Sigmoid colon (tissue), 7 donors: Measurements from ENCODE around the gene LRRC34. TPM values are rescaled to one million over a fixed set of nuclear protein-coding genes. Genes with fewer than 3 reads are reported as not detected.
A peak's percentile ranks its signal among the peaks of the same experiment; 100 is the strongest.

Experiments
- DNase-seq: peaks from one replicate; pipeline ENCODE4 v3.0.0-alpha.2; 2019
- H3K27ac ChIP-seq, 4 donors: fragments of 200-600 bp; sonication (generic); one replicate each; pipeline ENCODE4 v1.5.1; 2016 to 2019; ENCODE audit warnings: mild to moderate bottlenecking in 1 of 4
- H3K27me3 ChIP-seq, 3 donors: fragments of 200-600 bp; sonication (generic); one replicate each; pipeline ENCODE4 v1.5.1; 2019; ENCODE audit warnings: mild to moderate bottlenecking in 1 of 3
- H3K36me3 ChIP-seq, 4 donors: fragments of 200-600 bp; sonication (generic); one replicate each; pipeline ENCODE4 v1.5.1; 2016 to 2019
- H3K4me1 ChIP-seq, 4 donors: fragments of 200-600 bp; sonication (generic); one replicate each; pipeline ENCODE4 v1.5.1; 2017 to 2019
- H3K4me3 ChIP-seq, 4 donors: fragments of 200-600 bp; sonication (generic); one replicate each; pipeline ENCODE4 v1.5.1; 2017 to 2019; ENCODE audit warnings: mild to moderate bottlenecking in 2 of 4, moderate library complexity in 1 of 4
- H3K9me3 ChIP-seq, 4 donors: fragments of 200-600 bp in 3 of 4; sonication (generic) in 3 of 4; one replicate each; pipeline versions ENCODE4 v1.5.1 to v1.6.1; 2013 to 2019
- EP300 ChIP-seq, 4 donors: sonication (generic); formaldehyde crosslinking; IDR thresholded peaks; one replicate each; pipeline ENCODE4 v1.6.1; 2017; ENCODE audit warnings: antibody characterized with exemption in 4 of 4
- POLR2A ChIP-seq, 2 donors: fragments of 450-650 bp; IDR thresholded peaks; one replicate each; pipeline ENCODE4 v1.6.1; 2016; ENCODE audit warnings: antibody characterized with exemption in 2 of 2, mild to moderate bottlenecking in 2 of 2, moderate library complexity in 2 of 2
- POLR2AphosphoS5 ChIP-seq, 4 donors: sonication (generic); formaldehyde crosslinking; IDR thresholded peaks; one replicate each; pipeline ENCODE4 v1.6.1; 2017; ENCODE audit warnings: antibody characterized with exemption in 4 of 4
- WGBS, 2 donors: extraction: QIAGEN DNeasy Blood & Tissue Kit; methylation state at CpG; one replicate each; pipeline ENCODE4 v1.1.7; 2013; 5-methylcytosine and 5-hydroxymethylcytosine counted together
- intact Hi-C: fragments of 100-400 bp; cut with DNase I; formaldehyde crosslinking; loops from one replicate; pipeline ENCODE4 v1.15.1; 2023
- polyA plus RNA-seq, 3 donors: library from polyadenylated mRNA; stranded (reverse); fragments of 200-250 nt; gene quantifications; one replicate each; pipeline ENCODE4 v1.2.3, GENCODE V29; 2013
- total RNA-seq, 4 donors: library from RNA; depleted of rRNA; stranded (reverse); fragments of >200 nt; gene quantifications; one replicate each; pipeline ENCODE4 v1.1.0, GENCODE V29; 2016
- TF ChIP-seq, protein P1 (sequence below), 4 experiments: fragments of 450-650 bp in 3 of 4; fragments of 200-600 bp in 1 of 4; IDR thresholded peaks; one replicate each; pipeline ENCODE4 v1.5.1; 2016 to 2019; ENCODE audit warnings: antibody characterized with exemption in 4 of 4, mild to moderate bottlenecking in 3 of 4, moderate library complexity in 2 of 4
- donor health status: healthy with polysubstance abuse.
- donor health status: Bipolar disorder and iron deficiency.
- donor health status: healthy.

The LRRC34 gene
- total and polyA plus RNA-seq, 7 donors = 0.60 to 3.9 (median 1.4) TPM; not detected in 1

DNA sequence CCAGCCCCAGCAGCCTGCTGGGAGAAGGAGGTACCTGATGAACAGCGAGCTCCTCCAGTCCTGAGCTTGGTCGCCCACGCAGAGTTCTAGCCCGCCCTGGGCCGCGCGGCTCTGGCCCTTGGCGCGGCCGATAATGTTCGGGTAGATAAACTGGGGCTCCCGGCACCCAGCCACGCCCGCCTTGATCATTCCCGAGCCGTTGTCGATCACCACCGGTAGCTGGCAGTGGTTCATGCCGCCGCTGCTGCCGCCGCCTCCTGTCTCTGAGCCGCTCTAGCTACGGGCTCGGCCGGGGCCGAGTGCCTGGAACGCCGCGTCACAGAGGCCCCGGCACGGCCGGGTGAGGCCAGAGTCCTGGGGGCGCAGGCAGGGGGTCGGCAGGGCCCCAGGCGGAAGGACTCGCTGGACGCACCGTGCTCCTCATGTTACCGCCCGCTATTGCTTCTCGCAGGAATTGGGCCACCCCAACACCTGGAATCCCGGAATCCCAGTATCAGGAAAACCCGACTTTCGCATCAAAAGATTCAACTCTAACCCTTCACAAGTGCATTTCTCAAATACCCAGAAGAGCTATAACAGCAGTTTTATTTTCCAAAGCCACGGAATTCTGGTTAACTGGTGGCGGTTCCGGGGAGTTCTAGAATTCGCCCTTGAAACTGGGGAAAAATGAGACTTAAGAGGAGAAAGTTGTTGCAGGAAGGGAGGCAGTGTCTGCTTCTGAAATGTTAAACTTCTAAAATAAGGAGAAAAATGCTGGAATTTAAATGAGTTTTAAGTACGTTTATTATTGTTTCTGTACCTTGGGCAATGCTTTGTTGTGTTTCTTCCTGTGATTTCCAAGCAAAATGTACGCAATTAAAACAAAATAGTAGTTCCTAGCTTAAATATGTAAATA is 43.2 kb downstream of the LRRC34 start, which contains the start of gene ACTRT3:
TSS of gene ACTRT3 (minus strand) at position 275 of the 895 bp plus-strand sequence. CDS start at position 234, 41 bp downstream.
- no peaks in the 10 kb centered on the region for H3K27me3 ChIP-seq
- WGBS, 2 donors = 1 to 2% methylated on average over 51 of the region's 51 CpGs
- TF ChIP-seq, protein P1, sequence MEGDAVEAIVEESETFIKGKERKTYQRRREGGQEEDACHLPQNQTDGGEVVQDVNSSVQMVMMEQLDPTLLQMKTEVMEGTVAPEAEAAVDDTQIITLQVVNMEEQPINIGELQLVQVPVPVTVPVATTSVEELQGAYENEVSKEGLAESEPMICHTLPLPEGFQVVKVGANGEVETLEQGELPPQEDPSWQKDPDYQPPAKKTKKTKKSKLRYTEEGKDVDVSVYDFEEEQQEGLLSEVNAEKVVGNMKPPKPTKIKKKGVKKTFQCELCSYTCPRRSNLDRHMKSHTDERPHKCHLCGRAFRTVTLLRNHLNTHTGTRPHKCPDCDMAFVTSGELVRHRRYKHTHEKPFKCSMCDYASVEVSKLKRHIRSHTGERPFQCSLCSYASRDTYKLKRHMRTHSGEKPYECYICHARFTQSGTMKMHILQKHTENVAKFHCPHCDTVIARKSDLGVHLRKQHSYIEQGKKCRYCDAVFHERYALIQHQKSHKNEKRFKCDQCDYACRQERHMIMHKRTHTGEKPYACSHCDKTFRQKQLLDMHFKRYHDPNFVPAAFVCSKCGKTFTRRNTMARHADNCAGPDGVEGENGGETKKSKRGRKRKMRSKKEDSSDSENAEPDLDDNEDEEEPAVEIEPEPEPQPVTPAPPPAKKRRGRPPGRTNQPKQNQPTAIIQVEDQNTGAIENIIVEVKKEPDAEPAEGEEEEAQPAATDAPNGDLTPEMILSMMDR (IDR thresholded peaks at IDR 0.05) = no peak
- TF ChIP-seq POLR2A (IDR thresholded peaks at IDR 0.05) (peak; percentile 3 to 14), EP300 (IDR thresholded peaks at IDR 0.05) (no peak), POLR2AphosphoS5 (IDR thresholded peaks at IDR 0.05) (peak in 2 of 4 donors; percentile 28 to 53)
- intact Hi-C loops = loop anchor here (5.0 to 10.0 kb wide), 2 partner anchors 43 to 625 kb away; partner anchors contain the start of genes LRRC34 and LRRIQ4
- H3K36me3 ChIP-seq = peaks cover 0 to 4% (median under 1%) of the 10 kb centered on the region in 4 donors
- peak; percentile 79 for DNase-seq
- H3K9me3 ChIP-seq = no peaks in the 10 kb centered on the region
- H3K4me1 ChIP-seq = peaks cover 0 to 14% (median 8%) of the 10 kb centered on the region in 4 donors
- H3K27ac ChIP-seq = peak within 1 kb of the TSS; percentile 81 to 91 (median 91)
- peak within 1 kb of the TSS; percentile 49 to 79 (median 74) for H3K4me3 ChIP-seq

DNA sequence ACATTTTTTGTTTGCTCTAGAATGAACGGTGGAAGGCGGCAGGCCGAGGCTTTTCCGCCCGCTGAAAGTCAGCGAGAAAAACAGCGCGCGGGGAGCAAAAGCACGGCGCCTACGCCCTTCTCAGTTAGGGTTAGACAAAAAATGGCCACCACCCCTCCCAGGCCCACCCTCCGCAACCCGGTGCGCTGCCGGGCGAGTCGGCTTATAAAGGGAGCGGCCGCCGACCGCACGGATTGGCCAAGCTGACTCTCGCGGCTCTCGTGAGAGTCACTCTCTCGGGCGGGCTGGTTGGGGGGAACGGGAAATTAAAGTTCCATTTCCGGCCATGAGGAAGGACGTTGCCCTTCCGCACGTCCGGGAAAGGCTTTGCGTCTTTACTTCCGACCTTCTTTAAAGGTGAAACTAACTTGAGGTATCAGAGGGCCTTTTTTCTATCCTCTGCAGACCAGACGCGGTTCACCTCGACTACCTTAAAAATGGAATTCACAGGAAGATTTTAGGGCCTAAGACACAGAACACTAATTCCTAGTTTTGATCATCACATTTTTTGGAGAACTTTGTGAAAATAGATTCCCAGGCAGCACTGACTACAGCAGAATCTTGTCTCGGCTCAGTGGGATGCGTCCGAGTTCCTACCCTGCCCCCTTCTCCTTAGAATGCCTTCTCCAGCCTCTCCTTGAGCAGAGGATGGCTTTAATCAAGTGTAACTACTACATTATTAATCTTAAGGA is 47.7 kb downstream of the LRRC34 start, which contains the start of gene TERC:
TSS of gene TERC (minus strand) at position 179 of the 731 bp plus-strand sequence.
- Histone ChIP-seq H3K27me3 (no peaks in the 10 kb centered on the region), H3K4me3 (peak within 1 kb of the TSS; percentile 69 to 74 (median 72)), H3K36me3 (no peaks in the 10 kb centered on the region), H3K9me3 (peaks cover 0 to 2% (median 0%) of the 10 kb centered on the region in 4 donors), H3K27ac (peak within 1 kb of the TSS; percentile 93 to 95 (median 94)), H3K4me1 (peaks cover 0 to 17% (median 4%) of the 10 kb centered on the region in 4 donors)
- peak in 1 of 4 donors; percentile 11 for TF ChIP-seq EP300 (IDR thresholded peaks at IDR 0.05)
- TF ChIP-seq, protein P1 (IDR thresholded peaks at IDR 0.05) = no peak
- TF ChIP-seq POLR2AphosphoS5 (IDR thresholded peaks at IDR 0.05) = peak; percentile 97 to 99 (median 98)
- TF ChIP-seq POLR2A (IDR thresholded peaks at IDR 0.05) = peak; percentile 99
- peak; percentile 98 for DNase-seq
- intact Hi-C loops = loop anchor here (2.0 to 10.0 kb wide), 3 partner anchors 103 to 620 kb away; partner anchors contain the start of genes MECOM and SEC62
- 7 to 8% methylated on average over 42 of the region's 42 CpGs for WGBS, 2 donors

DNA sequence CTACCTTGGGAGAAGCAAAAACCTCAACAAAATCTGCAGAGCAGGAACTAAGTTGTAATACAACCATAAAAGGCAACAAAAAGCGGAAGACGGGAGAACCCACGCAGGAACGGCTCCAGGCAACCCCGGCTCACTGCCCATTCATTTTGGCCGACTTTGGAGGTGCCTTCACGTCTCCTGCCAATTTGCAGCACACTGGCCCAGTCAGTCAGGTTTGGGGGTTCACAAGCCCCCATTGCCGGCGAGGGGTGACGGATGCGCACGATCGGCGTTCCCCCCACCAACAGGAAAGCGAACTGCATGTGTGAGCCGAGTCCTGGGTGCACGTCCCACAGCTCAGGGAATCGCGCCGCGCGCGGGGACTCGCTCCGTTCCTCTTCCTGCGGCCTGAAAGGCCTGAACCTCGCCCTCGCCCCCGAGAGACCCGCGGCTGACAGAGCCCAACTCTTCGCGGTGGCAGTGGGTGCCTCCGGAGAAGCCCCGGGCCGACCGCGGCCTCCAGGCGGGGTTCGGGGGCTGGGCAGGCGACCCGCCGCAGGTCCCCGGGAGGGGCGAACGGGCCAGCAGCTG is 48.3 kb downstream of the LRRC34 start:
- WGBS, 2 donors = 0% methylated on average over 46 of the region's 46 CpGs
- TF ChIP-seq POLR2AphosphoS5 (IDR thresholded peaks at IDR 0.05) = peak in 3 of 4 donors; percentile 13 to 64 (median 53)
- TF ChIP-seq, protein P1 (IDR thresholded peaks at IDR 0.05) = no peak
- no peak for TF ChIP-seq POLR2A (IDR thresholded peaks at IDR 0.05)
- no peaks in the 10 kb centered on the region for H3K27me3 ChIP-seq
- DNase-seq = peak; percentile 87
- peaks cover 0 to 2% (median 0%) of the 10 kb centered on the region in 4 donors for H3K9me3 ChIP-seq
- H3K36me3 ChIP-seq = no peaks in the 10 kb centered on the region
- H3K4me3 ChIP-seq = peak overlapping the region; percentile 69 to 74 (median 72)
- intact Hi-C loops = loop anchor here (2.0 to 10.0 kb wide), 3 partner anchors 102 to 620 kb away; partner anchors contain the start of genes MECOM and SEC62
- peak overlapping the region; percentile 93 to 95 (median 94) for H3K27ac ChIP-seq
- H3K4me1 ChIP-seq = peaks cover 0 to 13% (median 4%) of the 10 kb centered on the region in 4 donors

DNA sequence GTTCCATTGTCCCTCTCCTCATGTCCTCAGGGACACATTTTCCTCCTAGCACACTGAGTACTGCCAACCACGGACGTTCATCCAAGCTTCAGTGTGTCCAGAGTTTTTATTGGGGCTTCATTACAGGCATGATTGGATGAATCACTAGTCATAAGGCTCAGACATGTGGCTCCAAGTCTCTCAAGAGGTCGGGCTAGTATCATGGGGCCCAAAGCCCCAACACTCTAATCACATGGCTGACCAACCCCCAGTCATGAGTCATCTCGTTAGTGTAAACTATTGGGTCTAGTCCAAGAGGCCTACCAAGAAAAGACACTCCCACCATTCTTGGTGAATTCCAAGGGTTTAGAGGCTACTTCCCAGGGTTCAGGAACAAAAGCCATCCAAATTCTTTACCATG is 52.2 kb downstream of the LRRC34 start:
- WGBS, 2 donors = 64 to 79% methylated on average over 4 of the region's 4 CpGs
- H3K4me3 ChIP-seq = no peak overlapping the region
- TF ChIP-seq, protein P1 (IDR thresholded peaks at IDR 0.05) = no peak
- TF ChIP-seq POLR2A (IDR thresholded peaks at IDR 0.05) = no peak
- TF ChIP-seq EP300 (IDR thresholded peaks at IDR 0.05) = no peak
- no peak for TF ChIP-seq POLR2AphosphoS5 (IDR thresholded peaks at IDR 0.05)
- H3K9me3 ChIP-seq = peaks cover 0 to 2% (median 0%) of the 10 kb centered on the region in 4 donors
- peaks cover 0 to 13% (median 4%) of the 10 kb centered on the region in 4 donors for H3K4me1 ChIP-seq
- intact Hi-C loops = loop anchor here (5.0 to 10.0 kb wide), 2 partner anchors 98 to 616 kb away; partner anchors contain the start of gene MECOM
- no peaks in the 10 kb centered on the region for H3K36me3 ChIP-seq
- H3K27me3 ChIP-seq = no peaks in the 10 kb centered on the region
- DNase-seq = no peak
- no peak overlapping the region for H3K27ac ChIP-seq
